GM12864 (cell line): ENCODE data around the gene PSMB11.
"Not testable (repeated sequence)": the region's sequence is repeated elsewhere in the genome, so short reads cannot be mapped to it uniquely, and the experiment has no call there.

Experiments used
- DNase-seq: peaks from one replicate; pipeline ENCODE4 v3.0.0-alpha.2; 2011; ENCODE audit warnings: low read depth
- H3K4me3 ChIP-seq: 2 replicates; pipeline ENCODE4 v1.5.1; 2011; ENCODE audit warnings: mild to moderate bottlenecking, low read depth, low read length, control low read depth
- CTCF ChIP-seq: IDR thresholded peaks from 2 replicates; pipeline ENCODE4 v1.5.1; 2011; ENCODE audit warnings: low read depth, mild to moderate bottlenecking, moderate library complexity, low read length, control low read depth, inconsistent platforms; ENCODE audit errors: missing control alignments

PSMB11 gene

GRCh38 chr14:22998329-22999012, 43.5 kb upstream of the PSMB11 start:
- no peak for TF ChIP-seq CTCF
- no peak for DNase-seq
- no peak overlapping the region for H3K4me3 ChIP-seq

- DNase-seq: no peak
- no peak overlapping the region for H3K4me3 ChIP-seq
- TF ChIP-seq CTCF: no peak
Observed at GRCh38 chr14:23000860-23001259, 41.2 kb upstream of the PSMB11 start.

- DNase-seq: no peak
- no peak overlapping the region for H3K4me3 ChIP-seq
- no peak for TF ChIP-seq CTCF
Observed at GRCh38 chr14:23002592-23002991, 39.4 kb upstream of the PSMB11 start.

- DNase-seq, H3K4me3 ChIP-seq: not testable (repeated sequence)
Observed at GRCh38 chr14:23004274-23004673, 37.7 kb upstream of the PSMB11 start.

GRCh38 chr14:23005451-23006187, 36.4 kb upstream of the PSMB11 start:
- no peak for TF ChIP-seq CTCF

DNA sequence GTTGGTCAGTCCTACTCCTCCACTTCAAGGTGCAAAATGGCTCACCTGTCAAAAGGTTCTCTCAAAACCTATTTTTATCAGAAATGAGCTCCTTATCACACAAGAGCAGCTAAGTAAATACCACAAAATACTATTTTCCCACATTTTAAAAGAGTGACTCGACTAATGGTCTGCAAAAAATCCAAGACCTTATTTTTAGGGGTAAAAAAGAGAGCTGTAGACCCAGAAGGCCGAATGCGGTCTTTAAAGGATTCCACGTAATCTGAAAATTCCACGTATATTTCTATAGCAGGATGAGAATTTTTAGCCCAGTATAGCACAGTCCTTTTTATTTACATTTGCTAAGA, 35.9 kb upstream of the PSMB11 start:
- H3K4me3 ChIP-seq: peak overlapping the region; percentile 86
- no peak for DNase-seq
- TF ChIP-seq CTCF: no peak

More at GRCh38 chr14:23005451-23006187, 36.4 kb upstream of the PSMB11 start:
- DNase-seq: no peak
- H3K4me3 ChIP-seq: peak overlapping the region; percentile 86; the same call in 1 of the 2 replicates

DNA sequence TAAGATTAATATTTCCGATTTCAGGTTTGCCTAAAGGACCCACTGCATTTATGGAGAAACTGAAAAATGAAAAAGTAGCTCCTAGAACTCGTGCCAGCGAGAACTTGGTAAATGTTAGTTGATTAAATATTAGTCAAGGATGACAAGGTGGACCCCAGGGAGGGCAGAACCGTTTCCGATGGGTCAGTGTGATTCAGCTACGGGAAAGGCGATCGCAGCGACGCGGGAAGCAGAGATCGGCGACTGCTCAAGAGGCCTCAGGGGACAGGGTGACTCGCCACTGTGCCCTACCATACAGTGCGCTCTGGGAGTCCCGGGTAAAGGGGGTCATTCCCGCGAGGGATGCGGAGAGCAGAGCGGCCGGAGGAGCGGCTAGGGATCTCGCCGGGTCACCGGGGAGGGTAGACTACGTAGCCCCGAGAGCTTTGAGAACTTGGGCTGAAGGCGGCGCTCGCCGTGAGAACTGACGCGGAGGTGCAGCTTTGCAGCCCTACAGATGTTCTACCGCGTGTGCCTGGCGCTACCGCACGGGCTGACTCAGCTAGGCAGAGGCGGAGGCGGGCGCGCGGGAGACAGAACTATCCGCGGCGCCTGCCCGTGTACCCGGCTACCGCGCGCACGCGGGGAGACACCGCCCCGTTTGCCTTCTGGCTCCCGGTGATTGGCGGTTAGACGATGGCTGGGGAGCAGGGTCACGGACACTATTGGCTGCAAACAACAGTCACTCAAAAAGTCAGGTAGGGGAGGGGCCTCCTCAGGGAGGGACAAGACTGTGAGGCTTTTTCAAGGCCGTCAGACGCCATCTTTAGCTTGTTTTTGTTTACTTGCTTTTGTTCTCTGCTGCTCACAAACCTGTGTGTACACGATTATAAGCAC, 35.2 kb upstream of the PSMB11 start:
- H3K4me3 ChIP-seq: peak overlapping the region; percentile 86
- peak; percentile 36 for TF ChIP-seq CTCF
- DNase-seq: peak; percentile 97
